ENCODE measurements around the gene SNX5. TPM values are rescaled to one million over a fixed set of nuclear protein-coding genes. Genes with fewer than 3 reads are reported as not detected.

Gene SNX5
- polyA plus RNA-seq, 1 experiment, result 150 TPM

- no peak for DNase-seq (ENCODE audit: low read depth, low spot score)
- Histone ChIP-seq H3K27ac (ENCODE audit: low read depth, low read length) (no peak overlapping the region), H3K27me3 (ENCODE audit: control insufficient read depth, insufficient read depth, low read length) (no peaks in the 10 kb centered on the region), H3K4me3 (ENCODE audit: low read depth, low read length) (no peak overlapping the region), H3K9me3 (ENCODE audit: control insufficient read depth, insufficient read depth, low read length) (peaks cover 25% of the 10 kb centered on the region)
- ChIA-PET POLR2A (no interaction called here), CTCF (interaction anchor here (0.6 to 2.0 kb wide), 2 partner anchors 46 to 210 kb away, joined by 3 to 7 read pairs; partner anchors contain the start of gene RRBP1)
- TF ChIP-seq CTCF (IDR thresholded peaks at IDR 0.05; ENCODE audit: low read depth, low read length), result no peak
Observed at GRCh38 chr20:17892189-17892938, 76.2 kb downstream of the SNX5 start.

Small RNA genes lying within 50 kb of the gene (small RNA-seq; reads per million reads assigned to genes)
- not detected for gene RNU6-192P (ENCODE audit: insufficient read length, low read depth)
- 499 reads per million, percentile 94 among the genes with 10 or more reads in this experiment for gene SNORD17 (ENCODE audit: insufficient read length, low read depth)

Other genes with a start within 250 kb of the SNX5 start
- gene MGME1, start 224 bp upstream of the SNX5 start, polyA plus RNA-seq (2011; rRNA removed), result 9.9 and 13.5 TPM in 2 replicates
- not detected in 2 replicates for gene OVOL2, start 89.1 kb upstream of the SNX5 start, polyA plus RNA-seq (2011; rRNA removed)
- 9.6 and 12.2 TPM in 2 replicates for gene KAT14, start 169.1 kb upstream of the SNX5 start, polyA plus RNA-seq (2011; rRNA removed)
- 9.5 and 12.1 TPM in 2 replicates for gene PET117, start 169.1 kb upstream of the SNX5 start, polyA plus RNA-seq (2011; rRNA removed)

Measured in AG04450 (cell line).